Activated CD4-positive, alpha-beta T cell treated with anti-CD3 and anti-CD28 coated beads, Interleukin-2, amount 50 U/mL, for 4 hours (primary cell): ENCODE measurements around the gene VPS4A.

Experiments
- DNase-seq, 2 experiments: peaks; one replicate each; pipeline ENCODE4 v3.0.0-alpha.2; 2020

Gene VPS4A

GRCh38 chr16:69368866-69369265 lies 57.7 kb downstream of the VPS4A start:
- DNase-seq, result no peak

- DNase-seq, result no peak
These were observed 60.4 kb downstream of the VPS4A start for GRCh38 chr16:69371564-69371963.

GRCh38 chr16:69373019-69373418 lies 61.9 kb downstream of the VPS4A start:
- DNase-seq, result no peak
